GM19324 (cell line): ENCODE results near the gene MKLN1.
"Not testable (repeated sequence)": the region's sequence is repeated elsewhere in the genome, so short reads cannot be mapped to it uniquely, and the experiment has no call there.

Experiments
- ATAC-seq: cut with Tn5 transposase; IDR thresholded peaks from one replicate; pipeline ENCODE4 v1.9.1; 2021; ENCODE audit warnings: mild to moderate bottlenecking, moderate library complexity; ENCODE audit not compliant: unreplicated experiment, low FRiP score

Gene MKLN1

GRCh38 chr7:131511774-131512535, 184.3 kb downstream of the MKLN1 start:
- ATAC-seq = no peak

GRCh38 chr7:131513245-131514061, 185.8 kb downstream of the MKLN1 start:
- no peak for ATAC-seq

GRCh38 chr7:131515471-131515870, 187.8 kb downstream of the MKLN1 start:
- not testable (repeated sequence) for ATAC-seq

- ATAC-seq = no peak
Measured at GRCh38 chr7:131517218-131517923, 189.7 kb downstream of the MKLN1 start.

GRCh38 chr7:131518626-131519025, 190.9 kb downstream of the MKLN1 start:
- no peak for ATAC-seq

- no peak for ATAC-seq
Measured at GRCh38 chr7:131521651-131522163, 194.0 kb downstream of the MKLN1 start.

- ATAC-seq = no peak
Measured at GRCh38 chr7:131522325-131522930, 194.8 kb downstream of the MKLN1 start.

- no peak for ATAC-seq
Measured at GRCh38 chr7:131524115-131524514, 196.4 kb downstream of the MKLN1 start.

GRCh38 chr7:131524703-131525102, 197.0 kb downstream of the MKLN1 start:
- no peak for ATAC-seq

- ATAC-seq = no peak
Measured at GRCh38 chr7:131525820-131526219, 198.1 kb downstream of the MKLN1 start.

GRCh38 chr7:131527456-131527855, 199.8 kb downstream of the MKLN1 start:
- ATAC-seq = no peak

- no peak for ATAC-seq
Measured at GRCh38 chr7:131529179-131529578, 201.5 kb downstream of the MKLN1 start.

- no peak for ATAC-seq
Measured at GRCh38 chr7:131529617-131530016, 201.9 kb downstream of the MKLN1 start.

- ATAC-seq = no peak
Measured at GRCh38 chr7:131530137-131530536, 202.5 kb downstream of the MKLN1 start.

- ATAC-seq = no peak
Measured at GRCh38 chr7:131532570-131533091, 205.0 kb downstream of the MKLN1 start.

GRCh38 chr7:131533151-131533559, 205.5 kb downstream of the MKLN1 start:
- ATAC-seq = no peak

- ATAC-seq = no peak
Measured at GRCh38 chr7:131533566-131534561, 206.2 kb downstream of the MKLN1 start.

GRCh38 chr7:131536361-131536849, 208.7 kb downstream of the MKLN1 start:
- no peak for ATAC-seq

GRCh38 chr7:131537571-131537978, 209.9 kb downstream of the MKLN1 start:
- ATAC-seq = no peak
